Measurements from ENCODE around the gene TUBB.

TUBB gene

GRCh38 chr6:30719791-30720737 lies at the start of gene TUBB:
TUBB (plus strand) TSS chr6:30720352; CDS start chr6:30720507, 155 bp downstream.
- peak; percentile 98 for DNase-seq

DNA sequence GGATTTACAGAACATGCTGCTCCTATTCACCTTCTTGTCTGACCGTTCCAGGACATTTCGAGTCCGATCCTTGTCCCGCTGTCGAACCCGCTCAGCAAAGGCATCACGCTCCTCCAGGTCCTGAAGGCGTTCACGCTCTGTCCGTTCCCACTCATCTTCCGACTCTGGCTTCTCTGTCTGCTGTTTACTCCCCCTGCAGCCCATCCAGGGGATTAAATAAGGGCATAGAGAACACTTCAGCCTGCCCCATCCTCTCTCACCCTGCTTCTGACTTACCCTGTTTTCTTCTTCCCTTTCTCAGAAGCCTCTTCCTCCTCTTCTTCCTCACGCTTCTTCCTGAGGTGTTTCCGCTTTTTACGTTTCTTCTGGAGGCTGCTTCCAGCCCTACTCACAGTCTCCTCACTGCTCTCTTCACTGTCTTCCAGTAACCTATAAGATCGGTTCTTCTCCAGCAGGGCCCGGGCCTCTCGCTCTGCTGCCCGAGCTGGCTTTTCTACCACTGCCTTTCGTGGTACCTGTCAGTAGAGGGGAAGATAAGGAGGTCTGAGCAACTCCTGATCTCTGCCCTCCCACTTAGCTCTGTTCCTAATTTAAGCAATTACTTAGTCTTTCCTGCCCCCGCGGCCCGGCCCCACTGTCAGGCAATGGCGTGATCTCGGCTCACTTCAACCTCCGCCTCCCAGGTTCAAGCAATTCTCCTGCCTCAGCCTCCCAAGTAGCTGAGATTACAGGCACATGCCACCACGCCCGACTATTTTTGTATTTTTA lies 49.2 kb upstream of the TUBB start:
- DNase-seq = no peak

GRCh38 chr6:30672445-30673253 lies 47.5 kb upstream of the TUBB start, which contains the start of gene DHX16:
DHX16 (minus strand) TSS chr6:30673006; CDS start chr6:30672841, 165 bp downstream.
- DNase-seq = peak; percentile 96

DNA sequence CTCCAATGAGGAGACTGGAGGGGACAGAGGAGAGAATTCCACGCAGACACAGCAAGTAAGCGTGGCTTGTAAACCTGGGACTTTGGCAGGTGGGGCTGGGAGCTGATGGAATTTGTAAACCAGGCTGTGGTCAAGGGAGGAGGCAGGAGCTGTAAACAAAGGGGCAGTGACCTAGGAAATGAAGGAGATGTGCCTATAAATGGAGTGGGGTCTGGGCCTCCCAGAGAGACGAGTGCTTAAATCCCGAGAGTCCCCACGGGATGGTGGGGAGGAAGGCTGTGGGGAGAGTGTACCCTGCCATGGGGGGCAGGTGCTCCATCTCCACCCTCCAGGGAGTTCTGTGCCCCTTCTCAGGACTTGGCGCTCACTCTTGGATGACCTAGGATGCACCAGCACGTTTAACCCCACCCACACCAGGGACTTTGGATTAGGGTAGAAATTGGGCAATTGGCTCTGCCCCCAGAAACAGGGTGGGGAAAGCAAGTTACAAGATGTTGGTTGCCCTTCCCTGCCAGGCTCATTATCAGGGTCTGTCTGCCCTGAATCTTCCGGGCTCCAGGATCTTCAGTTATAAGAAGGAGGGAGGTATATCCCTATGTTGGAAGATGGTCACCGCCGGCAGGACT lies 43.4 kb upstream of the TUBB start:
- DNase-seq = no peak

DNA sequence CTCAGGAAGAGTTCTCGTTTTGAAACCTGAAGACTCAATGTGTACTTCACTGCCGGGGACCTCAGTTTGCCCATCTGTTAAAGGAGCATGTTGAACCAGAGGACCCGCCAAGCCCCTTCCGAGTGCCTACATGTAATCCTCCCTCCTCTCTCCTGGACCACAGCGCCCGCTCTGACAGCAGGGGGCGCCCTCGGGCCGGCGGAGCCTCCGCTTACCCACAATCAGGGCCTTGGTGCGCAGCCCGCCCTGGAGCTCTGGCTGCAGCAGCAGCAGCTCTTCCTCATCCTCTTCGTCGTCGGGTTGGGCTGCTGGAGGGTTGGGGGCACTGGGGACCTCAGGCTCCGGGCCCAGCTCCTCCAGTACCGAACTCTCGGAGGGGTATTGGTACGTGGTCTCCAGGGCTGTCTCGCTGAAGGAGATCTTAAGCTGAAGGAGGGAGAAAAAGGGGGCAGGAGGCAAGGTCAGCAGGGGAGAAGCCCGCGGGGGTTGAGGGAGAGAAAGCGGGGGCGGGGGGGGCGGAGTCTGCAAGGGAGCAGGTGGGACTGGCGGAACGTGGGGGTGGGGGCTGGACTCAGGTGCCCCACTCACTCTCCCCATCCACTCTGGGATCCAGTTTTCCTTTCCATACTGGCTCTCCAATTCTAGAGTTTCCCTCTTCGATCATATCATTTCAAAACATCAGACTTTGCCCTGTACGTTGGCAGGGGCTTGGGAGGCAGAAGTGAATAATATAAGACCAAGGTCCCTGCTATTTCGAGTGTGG lies 41.0 kb upstream of the TUBB start:
- DNase-seq = peak; percentile 95

DNA sequence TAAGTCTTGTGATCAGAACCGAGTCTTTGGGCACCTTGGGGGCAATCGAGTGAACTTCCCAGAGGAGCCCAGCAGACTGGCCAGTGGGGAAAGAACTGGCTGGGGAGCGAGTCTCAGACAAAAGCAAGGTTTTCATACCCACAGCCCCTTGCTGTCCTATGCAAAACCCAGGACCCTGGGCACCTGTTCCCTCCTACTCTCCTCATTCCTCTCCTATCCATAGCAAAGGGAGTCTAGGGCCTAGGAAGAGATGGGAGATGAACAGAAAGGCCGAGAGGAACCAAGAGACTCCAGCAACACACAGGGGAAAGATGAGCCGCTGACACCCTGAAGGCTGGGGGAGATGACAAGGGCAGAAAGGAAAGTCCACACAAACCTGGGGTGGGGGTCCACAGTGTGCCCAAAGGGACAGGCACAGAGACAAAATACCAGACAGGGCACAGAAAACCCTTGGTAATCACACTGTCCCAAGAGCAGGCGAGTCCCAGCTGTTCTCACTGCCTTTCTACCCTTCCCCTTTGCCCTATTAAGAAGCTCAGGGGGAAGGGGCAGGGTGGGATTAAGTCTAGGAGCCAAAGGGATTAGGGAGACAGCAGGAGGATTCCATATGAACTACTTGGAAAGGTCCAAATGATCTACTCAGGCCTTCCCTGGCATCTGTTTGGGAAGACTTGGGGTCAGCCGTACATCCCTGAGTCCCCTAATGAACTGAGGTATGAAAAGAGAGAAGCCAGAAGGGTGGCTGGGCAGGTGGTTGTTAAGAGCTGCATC lies 40.2 kb upstream of the TUBB start:
- DNase-seq = no peak

DNA sequence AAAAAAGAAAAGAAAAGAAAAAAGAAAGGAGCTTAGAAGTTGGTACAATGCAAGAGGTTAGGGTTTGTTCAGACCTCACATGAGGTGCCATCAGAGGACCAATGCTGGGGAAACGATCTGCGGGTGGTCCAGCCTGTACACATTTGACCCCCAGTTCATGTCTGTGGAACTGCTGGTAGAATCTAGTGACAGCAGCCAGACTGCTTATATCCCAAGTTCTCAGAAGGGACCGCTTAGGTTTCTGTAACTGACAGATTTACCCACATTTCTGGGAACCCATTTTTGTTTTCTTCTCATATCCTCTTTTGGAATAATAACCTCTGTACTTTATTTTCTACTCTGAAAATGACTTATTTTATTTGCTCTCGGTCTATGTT lies 38.4 kb upstream of the TUBB start:
- DNase-seq = no peak

- DNase-seq = peak; percentile 96
These were observed 37.7 kb upstream of the TUBB start for GRCh38 chr6:30682143-30683117.

GRCh38 chr6:30683183-30683979 lies 36.8 kb upstream of the TUBB start:
- peak; percentile 23 for DNase-seq

DNA sequence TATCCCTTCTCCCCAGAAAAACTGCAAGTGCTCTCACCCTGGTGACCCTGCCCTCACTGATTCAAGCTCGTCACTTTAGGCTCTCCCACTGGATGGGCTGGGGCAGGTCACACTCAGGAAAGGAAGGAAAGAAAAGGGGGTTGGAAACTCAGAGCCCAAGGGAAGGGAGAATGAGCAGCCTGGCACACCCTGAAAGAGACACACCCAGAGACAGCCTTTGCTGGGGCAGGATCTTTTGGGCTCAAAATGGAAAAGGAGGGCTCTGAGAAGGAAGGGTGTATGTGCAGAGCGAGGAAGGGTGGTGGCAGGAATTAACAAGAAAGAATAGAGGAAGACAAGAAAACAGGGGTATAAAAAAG lies 36.2 kb upstream of the TUBB start:
- no peak for DNase-seq

GRCh38 chr6:30684386-30685156 lies 35.6 kb upstream of the TUBB start:
- DNase-seq = peak; percentile 83

GRCh38 chr6:30685157-30686008 lies 34.8 kb upstream of the TUBB start:
- DNase-seq = peak; percentile 51

DNA sequence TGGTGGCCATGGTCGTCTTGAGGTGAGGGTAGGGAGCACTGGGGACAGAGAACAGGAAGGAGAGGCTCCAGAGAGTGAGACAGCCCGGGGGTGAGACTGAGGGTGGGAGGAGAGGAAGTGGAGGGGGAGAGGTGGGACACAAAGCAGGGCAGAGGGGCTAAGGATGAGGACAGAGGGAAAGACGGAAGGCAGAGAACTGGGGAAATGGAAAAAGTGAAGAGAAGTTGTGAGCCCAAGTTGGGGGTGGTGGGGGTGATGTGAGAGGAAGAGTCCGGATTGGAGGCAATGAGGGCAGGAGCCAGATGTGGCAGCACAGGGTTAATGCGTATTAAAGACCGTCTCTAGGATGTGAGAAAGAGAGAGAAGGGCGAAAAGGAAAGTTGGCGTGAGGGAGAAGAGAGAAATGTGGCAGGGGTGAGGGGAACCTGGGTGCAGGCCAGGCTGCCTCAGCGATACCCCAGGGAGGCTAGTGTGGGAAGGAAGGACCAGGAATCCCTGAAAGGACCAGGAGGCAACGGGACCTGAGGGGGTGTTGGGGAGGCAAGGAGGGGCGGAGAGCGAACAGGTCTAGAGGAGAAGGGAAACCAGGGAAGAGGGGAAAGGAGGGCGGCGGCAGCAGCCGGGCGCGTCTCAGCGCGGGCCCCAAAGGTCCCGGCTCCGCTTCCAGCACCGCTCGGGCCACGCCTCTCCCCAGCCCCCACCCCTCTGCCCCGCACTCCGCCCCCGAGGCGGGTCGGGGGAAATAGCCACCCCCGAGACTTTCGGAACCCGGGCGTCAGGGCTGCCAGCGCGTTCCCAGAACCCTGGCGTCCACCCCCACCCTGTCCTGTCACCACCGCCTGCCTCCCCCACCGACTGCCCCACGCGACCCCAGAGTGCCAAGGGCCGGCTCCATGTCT lies 33.9 kb upstream of the TUBB start, which contains the start of gene PPP1R18:
TSS of gene PPP1R18 (minus strand) at position 637 of the 899 bp plus-strand sequence. CDS start at position 10, 627 bp downstream.
- peak; percentile 83 for DNase-seq

GRCh38 chr6:30686908-30687658 lies 33.1 kb upstream of the TUBB start:
- DNase-seq = peak; percentile 90

Data from activated CD4-positive, alpha-beta T cell treated with anti-CD3 and anti-CD28 coated beads, Interleukin-10, Interleukin-2, amounts not matched to agents 100 ng/mL and 50 ng/mL, durations not matched to agents 16 hours and 8 hours (primary cell).